Activated B cell treated with CpG ODN at 0.5 μM for 24 hours (primary cell): ENCODE measurements around the gene USP25. TPM values are rescaled to one million over a fixed set of nuclear protein-coding genes. Genes with fewer than 3 reads are reported as not detected.

Experiments used
- ATAC-seq: fragments of 200-7000 bp; cut with Tn5 transposase; one replicate; pipeline ENCODE4 v1.10.0; 2021; ENCODE audit warnings: low read depth, mild to moderate bottlenecking, moderate library complexity
- CTCF ChIA-PET: fragments of 350-600 bp; sonication (Branson Sonifier 250); formaldehyde crosslinking; loops from one replicate; lab custom pipeline; 2021; ENCODE audit warnings: antibody characterized with exemption; lab: Charles Lee
- POLR2A ChIA-PET: fragments of 350-600 bp; sonication (Branson Sonifier 250); formaldehyde crosslinking; loops from one replicate; lab custom pipeline; 2021; ENCODE audit warnings: antibody characterized with exemption; lab: Charles Lee
- DNase-seq: peaks from one replicate; pipeline ENCODE4 v3.0.0; 2022
- H3K27ac Mint-ChIP-seq: one replicate; pipeline ENCODE4 v1.8.0; 2020; ENCODE audit warnings: mixed read lengths
- H3K27me3 Mint-ChIP-seq: one replicate; pipeline ENCODE4 v1.8.0; 2021; ENCODE audit warnings: mixed read lengths
- H3K36me3 Mint-ChIP-seq: one replicate; pipeline ENCODE4 v1.8.0; 2021; ENCODE audit warnings: low read depth, mixed read lengths
- H3K4me1 Mint-ChIP-seq: one replicate; pipeline ENCODE4 v1.8.0; 2021; ENCODE audit warnings: mixed read lengths
- H3K4me3 Mint-ChIP-seq: one replicate; pipeline ENCODE4 v1.8.0; 2020; ENCODE audit warnings: mild to moderate bottlenecking, mixed read lengths
- H3K9me3 Mint-ChIP-seq: one replicate; pipeline ENCODE4 v1.8.0; 2020; ENCODE audit warnings: mixed read lengths
- CTCF ChIP-seq: fragments of 200-600 bp; IDR thresholded peaks from one replicate; pipeline ENCODE4 v1.8.0; 2022; ENCODE audit warnings: antibody characterized with exemption, mild to moderate bottlenecking
- intact Hi-C: fragments of 100-400 bp; cut with micrococcal nuclease; formaldehyde crosslinking; loops from one replicate; pipeline ENCODE4 v1.15.1; 2024
- total RNA-seq: library from RNA; stranded (reverse); gene quantifications from 2 replicates; pipeline ENCODE4 v1.2.3, GENCODE V29; 2022

Gene USP25
- total RNA-seq, 1 donor from 2014 or later: 38.3 TPM

GRCh38 chr21:15853126-15853525, 123.3 kb downstream of the USP25 start:
- POLR2A ChIA-PET: no interaction called here
- H3K36me3 Mint-ChIP-seq: peaks cover 37% of the 10 kb centered on the region
- H3K4me3 Mint-ChIP-seq: no peak overlapping the region
- H3K27ac Mint-ChIP-seq: no peak overlapping the region
- H3K27me3 Mint-ChIP-seq: no peaks in the 10 kb centered on the region
- ATAC-seq (no peak), DNase-seq (no peak)
- CTCF ChIA-PET: no interaction called here
- H3K9me3 Mint-ChIP-seq: no peaks in the 10 kb centered on the region
- intact Hi-C loops: no loop called here
- no peaks in the 10 kb centered on the region for H3K4me1 Mint-ChIP-seq
- TF ChIP-seq CTCF: no peak

- DNase-seq (no peak), ATAC-seq (no peak)
- Mint-ChIP-seq H3K4me3 (no peak overlapping the region), H3K9me3 (no peaks in the 10 kb centered on the region), H3K4me1 (no peaks in the 10 kb centered on the region), H3K36me3 (peaks cover 24% of the 10 kb centered on the region), H3K27ac (no peak overlapping the region), H3K27me3 (no peaks in the 10 kb centered on the region)
- TF ChIP-seq CTCF: no peak
- POLR2A ChIA-PET: no interaction called here
- CTCF ChIA-PET: no interaction called here
- intact Hi-C loops: no loop called here
Observed at GRCh38 chr21:15856813-15857212, 127.0 kb downstream of the USP25 start.

- ChIA-PET POLR2A (no interaction called here), CTCF (no interaction called here)
- H3K36me3 Mint-ChIP-seq: peaks cover 26% of the 10 kb centered on the region
- no peak overlapping the region for H3K4me3 Mint-ChIP-seq
- intact Hi-C loops: no loop called here
- no peaks in the 10 kb centered on the region for H3K9me3 Mint-ChIP-seq
- no peak for ATAC-seq
- TF ChIP-seq CTCF: no peak
- H3K4me1 Mint-ChIP-seq: no peaks in the 10 kb centered on the region
- no peak for DNase-seq
- H3K27ac Mint-ChIP-seq: no peak overlapping the region
- no peaks in the 10 kb centered on the region for H3K27me3 Mint-ChIP-seq
Observed at GRCh38 chr21:15857740-15858139, 128.0 kb downstream of the USP25 start.

- no peak overlapping the region for H3K27ac Mint-ChIP-seq
- intact Hi-C loops: no loop called here
- H3K9me3 Mint-ChIP-seq: no peaks in the 10 kb centered on the region
- H3K4me3 Mint-ChIP-seq: no peak overlapping the region
- H3K4me1 Mint-ChIP-seq: no peaks in the 10 kb centered on the region
- no peak for TF ChIP-seq CTCF
- H3K27me3 Mint-ChIP-seq: no peaks in the 10 kb centered on the region
- no peak for DNase-seq
- ChIA-PET CTCF (no interaction called here), POLR2A (no interaction called here)
- no peak for ATAC-seq
- peaks cover 21% of the 10 kb centered on the region for H3K36me3 Mint-ChIP-seq
Observed at GRCh38 chr21:15860541-15860940, 130.8 kb downstream of the USP25 start.

- H3K4me1 Mint-ChIP-seq: peaks cover 14% of the 10 kb centered on the region
- CTCF ChIA-PET: no interaction called here
Observed at GRCh38 chr21:15868940-15869339, 139.2 kb downstream of the USP25 start.

More at GRCh38 chr21:15868940-15869339, 139.2 kb downstream of the USP25 start:
- Mint-ChIP-seq H3K4me3 (no peak overlapping the region), H3K27ac (no peak overlapping the region), H3K36me3 (peaks cover 54% of the 10 kb centered on the region), H3K9me3 (no peaks in the 10 kb centered on the region), H3K27me3 (no peaks in the 10 kb centered on the region)
- DNase-seq: no peak
- intact Hi-C loops: no loop called here
- POLR2A ChIA-PET: no interaction called here
- no peak for ATAC-seq
- no peak for TF ChIP-seq CTCF
